ENCODE measurements around the gene CREB3.
A peak's percentile ranks its signal among the peaks of the same experiment; 100 is the strongest.

CREB3 gene

DNA sequence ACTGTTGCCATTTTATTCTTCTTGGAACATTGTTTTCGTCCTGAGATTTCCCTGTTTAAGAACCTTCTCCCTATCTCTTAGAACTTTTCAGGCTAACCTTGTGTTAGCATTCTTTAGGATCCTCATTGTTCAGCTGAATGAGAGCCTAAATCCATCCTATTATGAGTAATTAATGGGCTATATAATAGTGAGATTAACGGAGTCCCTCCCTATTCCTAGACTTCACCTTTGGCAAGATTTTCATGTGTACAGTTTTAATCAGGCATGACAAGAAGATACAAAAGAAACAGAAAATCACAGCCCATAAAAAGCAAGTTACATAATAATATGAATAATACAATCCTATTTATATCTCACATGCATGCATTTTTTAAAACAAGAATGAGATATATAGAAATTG lies 30.7 kb downstream of the CREB3 start:
- H3K27ac ChIP-seq: no peak overlapping the region
- TF ChIP-seq ZFX (IDR thresholded peaks at IDR 0.05; ENCODE audit: borderline replicate concordance): no peak
- TF ChIP-seq, protein P1, sequence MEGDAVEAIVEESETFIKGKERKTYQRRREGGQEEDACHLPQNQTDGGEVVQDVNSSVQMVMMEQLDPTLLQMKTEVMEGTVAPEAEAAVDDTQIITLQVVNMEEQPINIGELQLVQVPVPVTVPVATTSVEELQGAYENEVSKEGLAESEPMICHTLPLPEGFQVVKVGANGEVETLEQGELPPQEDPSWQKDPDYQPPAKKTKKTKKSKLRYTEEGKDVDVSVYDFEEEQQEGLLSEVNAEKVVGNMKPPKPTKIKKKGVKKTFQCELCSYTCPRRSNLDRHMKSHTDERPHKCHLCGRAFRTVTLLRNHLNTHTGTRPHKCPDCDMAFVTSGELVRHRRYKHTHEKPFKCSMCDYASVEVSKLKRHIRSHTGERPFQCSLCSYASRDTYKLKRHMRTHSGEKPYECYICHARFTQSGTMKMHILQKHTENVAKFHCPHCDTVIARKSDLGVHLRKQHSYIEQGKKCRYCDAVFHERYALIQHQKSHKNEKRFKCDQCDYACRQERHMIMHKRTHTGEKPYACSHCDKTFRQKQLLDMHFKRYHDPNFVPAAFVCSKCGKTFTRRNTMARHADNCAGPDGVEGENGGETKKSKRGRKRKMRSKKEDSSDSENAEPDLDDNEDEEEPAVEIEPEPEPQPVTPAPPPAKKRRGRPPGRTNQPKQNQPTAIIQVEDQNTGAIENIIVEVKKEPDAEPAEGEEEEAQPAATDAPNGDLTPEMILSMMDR (IDR thresholded peaks at IDR 0.05): no peak

DNA sequence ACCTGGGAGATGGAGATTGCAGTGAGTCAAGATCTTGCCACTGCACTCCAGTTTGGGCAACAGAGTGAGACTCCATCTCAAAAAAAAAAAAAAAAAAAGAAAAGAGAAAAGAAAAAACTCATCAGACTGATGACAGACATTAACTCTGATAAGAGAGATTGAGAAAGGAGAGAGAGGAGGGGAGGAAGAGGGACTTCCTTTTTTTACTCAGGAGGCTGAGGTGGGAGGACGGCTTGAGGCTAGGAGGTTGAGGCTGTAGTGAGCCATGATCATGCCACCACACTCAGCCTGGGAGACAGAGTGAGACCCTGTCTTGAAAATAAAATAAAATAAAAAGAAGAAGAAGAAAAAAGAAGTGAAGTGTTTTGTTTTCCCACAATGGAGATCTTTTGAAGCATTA lies 31.3 kb downstream of the CREB3 start:
- TF ChIP-seq ZFX (IDR thresholded peaks at IDR 0.05; ENCODE audit: borderline replicate concordance): no peak
- TF ChIP-seq, protein P1 (IDR thresholded peaks at IDR 0.05): no peak
- no peak overlapping the region for H3K27ac ChIP-seq

DNA sequence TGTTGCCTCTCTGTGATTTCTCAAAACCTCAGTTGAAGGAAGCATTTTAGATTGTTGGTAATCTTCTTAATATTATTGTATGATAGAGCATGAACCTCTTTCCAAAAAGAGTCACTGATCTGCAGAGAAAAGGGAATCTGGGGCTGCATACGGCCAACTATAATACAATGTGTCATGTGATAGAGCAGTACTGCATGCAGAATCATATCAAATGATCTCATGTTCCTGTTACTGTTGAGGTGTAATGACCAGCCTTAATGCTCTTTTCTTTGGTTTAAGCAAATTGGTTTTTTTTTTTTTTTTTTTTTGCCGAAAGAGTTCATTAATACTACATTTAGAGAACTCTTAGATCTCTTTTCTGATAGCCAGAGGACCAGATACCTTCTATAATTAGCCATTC lies 34.5 kb downstream of the CREB3 start:
- TF ChIP-seq, protein P1 (IDR thresholded peaks at IDR 0.05): no peak
- no peak for TF ChIP-seq ZFX (IDR thresholded peaks at IDR 0.05; ENCODE audit: borderline replicate concordance)
- H3K27ac ChIP-seq: no peak overlapping the region

DNA sequence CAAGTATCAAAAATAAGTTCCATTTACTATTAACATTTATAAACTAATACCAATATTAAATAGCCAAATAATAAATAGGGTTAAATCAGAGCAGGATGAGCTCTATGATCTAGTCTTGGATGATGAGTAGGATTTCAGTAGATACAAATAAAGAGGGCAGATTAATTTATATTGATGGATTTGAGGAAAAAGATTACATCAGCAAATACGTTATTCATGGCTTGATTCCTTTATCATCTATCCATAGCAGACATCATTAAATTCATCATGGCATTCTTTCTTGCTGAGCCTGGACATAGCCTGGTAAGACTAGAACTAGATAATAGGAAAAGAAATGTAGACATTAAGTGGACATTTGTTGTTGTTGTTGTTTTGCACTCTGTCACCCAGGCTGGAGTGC lies 35.0 kb downstream of the CREB3 start:
- H3K27ac ChIP-seq: no peak overlapping the region
- TF ChIP-seq, protein P1 (IDR thresholded peaks at IDR 0.05): no peak
- TF ChIP-seq ZFX (IDR thresholded peaks at IDR 0.05; ENCODE audit: borderline replicate concordance): no peak

DNA sequence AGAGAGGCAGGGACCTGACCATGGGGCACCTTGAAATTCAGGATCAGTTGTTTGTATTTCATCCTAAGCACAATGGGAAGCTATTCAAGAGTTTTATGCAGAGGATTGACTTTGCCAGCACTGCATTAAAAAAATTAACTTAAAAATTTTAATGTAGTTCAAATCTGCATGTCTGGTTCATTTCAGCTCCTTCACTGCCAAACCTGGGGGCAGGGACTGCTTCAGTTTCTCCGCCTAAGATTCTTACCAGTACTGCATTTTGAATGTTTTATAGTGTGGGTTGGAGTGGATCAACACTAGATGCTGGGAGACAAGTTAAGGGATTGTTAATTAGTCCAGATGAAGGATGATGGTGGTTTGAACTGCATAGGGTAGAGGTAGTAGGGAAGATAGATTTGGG lies 37.3 kb downstream of the CREB3 start:
- no peak overlapping the region for H3K27ac ChIP-seq
- TF ChIP-seq ZFX (IDR thresholded peaks at IDR 0.05; ENCODE audit: borderline replicate concordance): no peak
- TF ChIP-seq, protein P1 (IDR thresholded peaks at IDR 0.05): no peak

DNA sequence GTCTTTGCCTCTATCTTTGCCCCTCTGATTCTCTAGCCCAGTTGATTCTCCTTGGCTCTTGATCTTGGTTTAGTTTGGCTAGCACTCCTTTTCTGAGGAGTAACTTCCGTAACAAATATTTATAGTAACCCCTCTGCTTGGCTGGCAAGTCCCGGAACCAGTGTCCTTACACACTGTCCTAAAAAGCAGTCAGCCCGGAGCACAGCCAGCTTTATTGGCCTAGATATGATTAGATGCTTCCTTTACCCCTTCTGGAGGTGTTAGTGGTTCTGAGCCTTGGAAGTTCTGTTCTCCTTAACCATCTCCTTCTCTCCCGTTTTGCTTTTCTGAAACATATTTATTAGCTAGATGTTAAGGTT lies 38.6 kb downstream of the CREB3 start:
- TF ChIP-seq ZFX (IDR thresholded peaks at IDR 0.05; ENCODE audit: borderline replicate concordance): no peak
- TF ChIP-seq, protein P1 (IDR thresholded peaks at IDR 0.05): no peak
- H3K27ac ChIP-seq: peak overlapping the region; percentile 85

DNA sequence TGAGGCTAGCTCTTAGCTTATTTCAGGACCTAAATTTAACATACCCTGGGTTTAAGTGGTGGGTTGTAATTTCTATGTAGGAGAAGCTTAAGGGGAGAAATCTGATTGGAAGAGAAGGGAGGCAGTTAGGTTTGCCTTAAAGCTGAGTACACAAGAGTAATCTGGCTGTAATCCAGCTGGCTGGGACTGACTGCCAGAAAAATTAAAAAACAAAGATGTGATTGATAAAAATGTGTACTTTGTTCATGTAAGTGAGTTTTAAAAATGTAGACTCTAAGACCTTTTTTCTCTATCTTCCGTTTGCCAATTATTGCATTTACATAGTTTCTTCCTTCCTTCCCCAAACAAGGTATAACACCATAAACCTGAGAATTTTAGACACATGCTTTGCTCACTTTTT lies 39.1 kb downstream of the CREB3 start:
- no peak for TF ChIP-seq ZFX (IDR thresholded peaks at IDR 0.05; ENCODE audit: borderline replicate concordance)
- TF ChIP-seq, protein P1 (IDR thresholded peaks at IDR 0.05): no peak
- peak overlapping the region; percentile 85 for H3K27ac ChIP-seq
